HG03097 (cell line): ENCODE measurements around the gene HIVEP3.

Source experiments
- ATAC-seq: cut with Tn5 transposase; IDR thresholded peaks from one replicate; pipeline ENCODE4 v1.9.1; 2021; ENCODE audit not compliant: unreplicated experiment, low FRiP score

HIVEP3 gene

DNA sequence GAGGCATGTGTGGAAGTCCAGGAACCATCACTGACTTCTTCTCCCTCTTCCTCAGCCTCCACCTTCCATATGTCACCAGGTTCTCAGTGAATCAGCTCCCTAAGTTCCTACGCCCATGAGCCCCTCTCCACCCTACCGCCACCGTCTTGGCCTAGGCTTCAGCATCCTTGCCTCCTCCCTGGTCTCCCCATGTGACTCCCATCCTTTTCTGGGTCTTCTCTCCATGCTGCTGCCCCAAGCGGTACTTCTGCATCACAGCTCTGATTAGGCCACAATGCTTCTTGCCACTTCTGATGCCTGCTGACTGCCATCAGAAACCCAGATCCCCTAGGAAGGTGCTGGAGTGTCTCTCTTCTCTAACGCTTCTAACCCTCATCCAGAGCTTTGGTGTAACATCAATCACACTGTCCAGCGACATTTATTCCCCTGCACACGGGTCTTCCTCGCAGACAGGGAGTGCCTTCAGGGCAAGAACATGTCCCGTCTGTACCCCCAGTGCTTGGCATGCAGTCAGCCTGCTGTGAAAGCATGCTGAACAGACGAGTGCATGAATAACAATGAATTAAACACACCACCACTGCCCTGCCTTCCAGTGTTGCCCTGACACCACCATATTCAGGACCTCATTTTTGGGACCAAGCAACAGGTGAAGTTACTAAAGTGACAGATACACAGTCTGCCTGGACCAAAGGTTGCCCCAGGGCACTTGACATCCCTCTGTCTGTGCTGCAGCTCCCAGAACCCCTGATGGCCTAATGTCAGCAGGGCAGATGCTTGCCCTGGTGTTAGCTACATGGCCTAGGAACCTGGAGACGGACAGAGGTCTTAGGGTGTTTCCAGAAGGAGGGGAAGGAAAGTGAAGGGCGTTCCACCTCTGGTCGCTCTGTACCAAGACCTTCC is 275.6 kb downstream of the HIVEP3 start:
- ATAC-seq: no peak

DNA sequence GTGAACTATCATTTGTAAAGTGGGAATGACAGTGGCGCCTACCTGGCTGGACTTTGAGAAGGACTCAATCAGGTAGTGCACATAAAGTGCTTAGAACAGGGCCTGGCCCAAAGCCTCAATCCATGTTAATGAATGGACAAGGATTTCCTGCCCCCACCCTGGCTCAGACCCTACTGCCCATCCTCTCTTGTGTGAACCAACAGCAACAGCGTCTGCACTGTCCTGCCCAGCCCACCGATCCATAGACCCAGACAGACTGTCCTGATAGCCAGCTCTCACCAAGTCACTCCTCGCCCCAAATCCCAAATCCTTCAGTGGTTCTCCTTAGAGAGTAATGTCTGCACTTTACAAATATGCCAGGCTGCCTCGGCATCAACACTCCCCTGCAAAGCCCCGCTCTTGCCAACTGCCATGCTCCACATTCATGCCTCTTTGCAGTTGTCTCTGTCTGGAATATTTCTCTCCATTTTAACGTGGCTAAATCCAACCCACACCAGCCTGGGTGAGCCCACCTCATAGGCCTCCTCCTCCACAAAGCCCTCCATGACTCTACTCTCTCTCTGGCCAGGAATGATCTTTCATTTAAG is 276.7 kb downstream of the HIVEP3 start:
- no peak for ATAC-seq

DNA sequence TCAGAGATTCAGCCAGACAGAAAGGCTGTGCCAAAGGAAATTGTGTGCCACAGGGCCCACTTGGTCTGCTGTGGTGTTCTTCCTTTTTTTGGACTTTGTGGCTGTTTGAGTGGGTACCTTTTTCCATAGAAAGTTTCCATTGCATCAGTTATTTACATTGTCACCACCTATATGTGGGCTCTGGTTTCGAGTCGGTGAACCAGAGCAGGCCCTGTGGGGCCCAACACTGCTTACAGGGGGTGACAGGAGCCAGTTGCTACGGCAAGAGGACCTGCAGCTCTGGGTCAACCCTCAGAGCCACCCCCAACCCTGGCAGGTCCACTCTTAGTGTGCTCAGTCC is 277.3 kb downstream of the HIVEP3 start:
- no peak for ATAC-seq

DNA sequence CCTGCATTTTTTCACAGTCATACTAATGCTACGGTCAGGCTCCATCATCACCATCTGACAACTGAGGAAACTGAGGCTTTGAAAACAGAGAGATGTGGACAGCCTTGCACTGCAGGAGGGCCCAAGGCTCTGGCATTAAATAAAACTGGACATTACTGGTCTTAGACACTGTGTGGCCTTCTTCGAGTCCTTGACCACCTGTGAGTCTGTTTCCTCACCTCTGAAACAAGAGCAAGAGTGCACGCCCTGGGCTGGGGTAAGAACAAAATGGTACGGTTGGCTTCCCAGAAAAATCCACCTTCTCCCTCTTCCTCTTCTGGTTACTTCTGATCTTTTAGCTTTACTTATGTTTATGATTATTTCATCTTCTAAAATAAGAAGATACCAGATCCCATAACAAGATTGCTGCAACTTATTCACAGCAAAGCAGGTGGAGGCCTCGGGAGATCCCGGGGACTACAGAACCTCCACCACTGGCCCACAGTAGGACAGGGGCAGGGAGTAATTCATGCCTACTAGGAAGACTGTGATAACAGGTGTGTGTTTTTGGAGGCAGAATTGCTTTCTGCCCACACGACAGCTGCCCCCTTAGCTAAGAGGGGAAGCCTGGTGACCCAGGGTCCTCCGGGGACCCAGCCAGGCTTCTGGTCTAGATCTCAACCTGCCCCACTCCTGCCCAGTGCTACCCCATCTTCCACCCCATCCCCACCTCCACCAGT is 277.8 kb downstream of the HIVEP3 start:
- no peak for ATAC-seq

DNA sequence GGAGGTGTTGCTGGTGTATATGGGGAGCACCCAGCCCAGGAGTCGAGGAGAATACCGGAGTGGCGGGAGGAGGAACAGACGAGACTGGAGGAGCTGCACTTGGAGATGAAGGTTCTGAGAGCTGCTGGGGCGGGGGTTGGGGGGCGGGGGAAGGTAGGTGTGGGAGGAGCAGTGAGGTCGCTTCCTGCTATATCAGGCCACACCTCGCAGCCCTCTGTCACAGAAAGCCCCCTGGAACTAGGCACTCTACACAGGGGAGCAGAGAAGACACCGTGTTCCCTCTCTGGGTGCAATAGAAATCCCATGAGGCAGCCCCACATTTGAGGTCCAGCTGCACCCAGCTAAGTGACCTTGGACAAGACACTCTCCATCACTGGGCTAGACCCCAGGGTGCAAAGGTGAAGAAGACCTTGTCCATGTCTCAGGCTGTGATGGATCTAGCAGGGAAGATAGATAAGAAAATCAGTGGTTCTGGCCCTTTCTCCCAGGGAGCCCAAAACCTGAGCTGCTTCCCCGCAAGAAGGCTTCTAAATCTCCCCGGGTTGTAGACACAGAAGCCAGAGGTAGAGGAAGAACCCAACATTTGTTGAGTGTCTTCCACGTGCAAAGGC is 278.5 kb downstream of the HIVEP3 start:
- ATAC-seq: no peak

DNA sequence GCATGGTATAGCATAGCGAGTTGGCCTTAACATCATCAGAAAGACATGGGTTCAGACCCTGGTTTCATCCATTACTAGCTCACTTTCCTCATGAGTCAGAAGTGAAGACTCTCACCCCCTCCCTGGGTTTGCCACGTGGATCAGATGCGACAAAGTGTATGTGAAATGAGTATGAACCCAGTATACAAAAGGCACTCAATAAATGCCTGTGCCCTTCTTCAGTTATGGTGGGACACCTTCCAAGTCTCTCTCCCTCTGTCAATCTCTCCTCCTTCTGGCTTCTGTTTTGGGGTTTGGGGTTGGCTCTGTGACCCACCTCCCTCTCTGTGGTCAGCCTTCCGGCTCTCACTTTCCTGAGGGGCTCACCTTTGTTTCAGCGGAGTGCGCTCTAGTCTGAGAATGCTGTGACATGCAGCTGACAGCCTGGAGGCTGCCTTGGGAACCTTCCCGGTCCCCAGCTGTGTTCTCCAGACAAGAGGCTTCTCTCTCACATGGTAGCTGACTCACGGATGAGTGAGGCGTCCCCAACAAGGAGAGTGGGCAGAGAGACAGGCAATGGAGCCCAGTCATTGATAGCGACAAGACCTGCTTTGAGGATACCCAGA is 279.3 kb downstream of the HIVEP3 start:
- ATAC-seq: no peak

DNA sequence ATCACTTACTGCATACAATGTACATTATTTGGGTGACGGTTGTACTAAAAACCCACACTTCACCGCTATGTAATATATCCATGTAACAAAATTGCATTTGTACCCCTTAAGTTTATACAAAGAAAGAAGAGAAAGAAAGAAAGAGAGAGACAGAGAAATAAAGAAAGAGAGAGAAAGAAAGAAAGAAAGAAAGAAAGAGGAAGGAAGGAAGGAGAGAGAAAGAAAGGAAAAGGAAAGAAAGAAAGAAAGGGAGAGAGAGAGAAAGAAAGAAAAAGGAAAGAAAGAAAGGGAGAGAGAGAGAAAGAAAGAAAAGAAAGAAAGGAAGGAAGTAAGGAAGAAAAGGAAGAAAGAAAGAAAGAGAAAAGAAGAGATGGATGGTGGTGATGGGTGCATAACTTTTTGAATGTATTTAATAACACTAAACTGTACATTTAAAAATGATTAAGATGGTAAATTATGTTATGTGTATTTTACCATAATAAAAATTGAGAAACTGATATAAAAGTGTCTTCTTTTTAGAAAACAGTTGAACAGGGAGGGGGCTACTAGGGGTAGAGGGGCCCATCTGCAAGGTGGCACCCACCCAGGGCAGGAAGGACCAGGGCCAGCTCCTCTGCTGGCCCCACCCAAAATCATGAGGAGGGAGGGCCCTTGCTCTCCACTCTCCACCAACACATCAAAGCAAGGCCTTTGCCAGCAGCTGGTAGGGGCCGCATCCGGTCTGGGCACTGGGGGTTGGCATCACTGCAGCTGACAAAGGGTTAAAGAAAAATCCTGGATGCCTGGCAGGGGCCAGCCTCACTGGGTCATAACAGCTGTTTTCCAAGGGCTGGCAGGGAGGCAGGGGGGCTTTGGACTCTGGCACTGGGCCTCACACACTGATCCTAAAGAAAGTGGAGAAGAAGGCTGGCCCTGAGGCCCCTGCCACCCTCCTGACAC is 280.4 kb downstream of the HIVEP3 start:
- ATAC-seq: no peak

DNA sequence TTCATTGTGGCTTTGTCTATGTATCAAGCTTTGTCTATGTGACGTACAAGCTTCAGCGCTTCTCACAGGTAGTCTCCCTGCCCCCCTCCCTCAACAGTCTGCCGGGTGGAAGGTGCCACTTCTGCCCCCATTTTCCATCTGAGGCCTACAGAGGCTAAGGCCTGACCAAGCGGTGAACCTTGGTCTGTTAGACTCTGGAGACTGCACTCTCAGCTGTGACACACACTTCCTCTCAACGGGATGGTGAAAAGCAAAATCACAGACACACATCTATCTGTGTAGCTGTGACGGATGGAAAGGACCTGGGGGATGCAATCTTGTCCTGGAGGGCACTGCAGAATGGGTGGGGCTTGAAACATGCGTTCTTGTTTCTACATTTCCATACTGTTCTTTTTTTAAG is 281.4 kb downstream of the HIVEP3 start:
- no peak for ATAC-seq

DNA sequence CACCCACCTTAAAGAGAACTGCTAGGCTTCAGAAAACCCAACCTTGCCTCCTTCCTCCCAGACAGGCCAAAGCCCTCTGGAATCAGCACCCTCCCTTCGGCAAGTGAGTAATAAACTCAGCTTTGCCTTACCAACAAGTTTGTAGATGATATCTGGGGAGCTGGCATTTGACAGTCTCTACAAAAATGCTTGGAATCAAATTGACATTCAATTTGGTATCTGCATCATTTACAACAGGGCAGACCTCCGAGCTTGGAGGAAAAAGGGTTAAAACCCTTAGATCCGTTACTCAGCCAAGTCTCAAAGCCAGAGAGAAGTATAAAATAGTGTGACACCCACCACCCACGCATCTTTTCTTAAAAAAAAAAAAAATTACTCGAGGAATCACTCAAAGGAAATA is 285.0 kb downstream of the HIVEP3 start:
- no peak for ATAC-seq

DNA sequence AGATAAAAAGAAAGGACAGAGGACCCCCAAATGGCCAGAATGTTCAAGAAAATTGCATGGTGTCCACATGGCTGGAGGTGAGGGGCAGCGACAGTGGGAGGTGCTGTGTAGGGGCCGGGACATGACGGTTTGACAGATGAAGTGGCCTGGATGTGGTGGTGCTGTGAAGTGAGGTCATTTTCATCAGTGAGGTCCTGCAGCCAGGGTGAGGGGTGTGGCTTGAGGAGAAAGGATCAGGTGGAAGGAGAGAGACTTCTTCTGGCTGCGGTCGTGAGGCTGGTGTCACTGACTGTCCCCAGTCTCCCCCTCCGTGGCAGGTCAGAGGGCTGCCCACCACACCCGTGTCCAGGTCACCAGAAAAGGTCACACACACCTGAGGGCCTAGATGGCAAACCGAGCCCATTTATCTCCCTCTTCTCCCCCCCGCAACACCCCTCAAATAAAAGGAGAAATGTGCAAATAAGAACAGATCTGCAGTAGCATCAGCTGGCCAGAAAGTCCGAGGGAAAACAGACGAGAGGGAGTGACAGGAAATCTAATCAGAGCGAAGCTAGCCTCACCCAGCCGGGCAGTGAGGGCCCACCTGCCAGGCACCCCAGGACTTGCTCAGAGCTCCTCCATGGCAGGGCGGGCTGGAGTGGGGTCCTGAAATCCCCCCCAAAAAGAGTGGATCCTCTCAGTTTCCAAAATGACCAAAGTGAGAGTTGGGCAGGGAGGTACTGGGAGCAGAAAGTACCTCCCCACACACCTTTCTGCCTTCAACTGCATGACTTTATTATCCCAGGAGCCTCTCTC is 285.7 kb downstream of the HIVEP3 start:
- ATAC-seq: no peak

DNA sequence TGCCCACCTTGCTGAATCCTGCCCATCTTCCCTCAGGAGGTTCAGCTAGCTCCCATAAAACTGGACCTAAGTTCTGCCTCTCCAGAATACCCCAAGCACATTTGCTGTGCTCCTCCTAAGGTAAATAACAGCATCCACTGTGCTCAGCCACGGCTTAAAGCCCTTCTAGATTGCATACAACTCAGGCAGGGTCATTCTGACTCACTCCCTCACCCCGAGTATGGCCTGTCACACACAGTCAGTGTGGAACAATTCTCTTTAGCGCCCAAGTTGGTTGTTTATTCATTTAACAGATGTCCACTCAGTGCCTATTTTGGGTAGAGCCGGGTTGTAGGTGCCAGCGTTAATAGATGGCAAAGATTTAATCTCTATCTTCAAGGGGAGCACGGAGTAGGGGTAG is 286.8 kb downstream of the HIVEP3 start:
- ATAC-seq: no peak

DNA sequence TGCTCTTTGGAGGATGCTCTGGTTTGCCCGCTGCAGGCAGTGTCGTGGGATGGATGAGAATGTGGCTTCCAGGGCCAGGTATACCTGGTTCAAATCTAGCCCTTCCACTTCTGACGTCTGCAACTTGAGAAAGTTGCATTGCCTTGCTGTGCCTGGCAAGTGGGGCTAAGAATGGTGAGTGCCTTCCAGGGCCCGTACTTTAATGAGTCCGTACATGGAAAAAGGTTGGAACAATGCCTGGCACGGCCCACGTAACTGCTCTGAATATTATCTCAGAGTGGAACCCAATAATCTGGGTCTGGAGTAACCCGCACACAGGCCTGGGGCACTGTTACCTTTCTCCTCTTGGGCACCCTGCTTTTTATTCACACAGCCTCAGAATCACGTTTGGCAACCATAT is 287.6 kb downstream of the HIVEP3 start:
- no peak for ATAC-seq

DNA sequence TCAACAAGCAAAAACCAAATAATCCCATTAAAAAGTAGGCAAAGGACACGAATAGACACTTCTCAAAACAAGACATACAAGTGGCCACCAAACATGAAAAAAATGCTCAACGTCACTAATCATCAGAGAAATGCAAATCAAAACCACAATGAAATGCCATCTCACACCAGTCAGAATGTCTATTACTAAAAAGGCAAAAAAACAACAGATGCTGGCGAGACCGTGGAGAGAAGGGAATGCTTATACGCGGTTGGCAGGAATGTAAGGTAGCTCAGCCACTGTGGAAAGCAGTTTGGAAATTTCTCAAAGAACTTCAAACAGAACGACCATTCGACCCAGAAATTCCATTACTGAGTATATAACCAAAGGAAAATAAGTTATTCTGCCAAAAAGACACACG is 289.2 kb downstream of the HIVEP3 start:
- ATAC-seq: no peak

DNA sequence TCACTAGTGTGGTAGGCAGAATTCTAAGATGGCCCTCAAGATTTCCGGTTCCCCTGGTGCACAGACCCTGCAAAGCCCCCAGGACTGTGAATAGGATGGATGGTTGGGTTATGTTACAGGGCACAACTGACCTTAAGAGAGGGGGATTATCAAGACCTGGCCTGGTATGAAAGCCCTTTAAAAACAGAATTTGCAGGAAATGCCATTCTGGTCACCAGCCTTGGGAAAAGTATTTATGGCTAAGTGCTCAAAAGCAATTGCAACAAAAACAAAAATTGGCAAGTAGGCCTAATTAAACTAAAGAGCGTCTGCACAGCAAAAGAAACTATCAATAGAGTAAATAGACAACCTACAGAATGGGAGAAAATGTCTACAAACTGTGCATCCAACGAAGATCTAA is 289.6 kb downstream of the HIVEP3 start:
- ATAC-seq: no peak

DNA sequence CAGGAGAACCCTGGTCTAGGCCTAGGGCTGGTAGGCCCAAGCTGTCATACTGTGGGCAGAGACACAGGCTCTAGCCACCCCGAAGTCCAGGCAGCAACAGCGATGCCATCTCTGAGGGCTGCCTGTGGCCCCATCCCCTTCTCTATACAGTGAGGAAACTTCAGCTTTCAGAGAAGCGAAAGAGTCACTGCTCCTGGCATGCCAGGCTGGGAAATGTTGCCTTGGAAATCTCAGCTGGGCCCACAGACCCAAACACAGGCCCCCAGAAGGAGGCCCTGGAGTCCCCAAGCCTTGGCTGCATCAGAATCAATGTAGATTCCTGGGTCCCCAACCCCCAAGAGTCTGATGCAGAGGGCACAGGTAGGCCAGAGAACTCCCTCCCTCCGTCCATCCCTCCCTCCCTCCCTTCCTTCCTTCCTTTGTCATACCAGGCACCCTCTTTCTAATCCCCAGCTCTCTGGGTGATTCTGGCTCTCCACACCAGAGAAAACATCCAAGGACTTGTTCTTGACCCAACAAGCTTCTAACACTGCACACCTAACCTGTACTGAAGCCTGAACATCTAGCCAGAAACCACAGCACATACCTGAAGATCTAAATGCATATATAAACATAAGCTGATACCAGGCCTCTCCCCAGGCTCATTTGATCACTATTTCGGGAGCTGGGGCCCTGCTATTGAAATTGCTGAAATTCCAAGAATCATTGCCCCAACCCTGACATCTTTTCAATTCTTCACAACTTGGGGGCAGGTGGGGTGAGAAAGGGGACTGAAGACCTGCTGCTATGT is 291.0 kb downstream of the HIVEP3 start:
- ATAC-seq: no peak

DNA sequence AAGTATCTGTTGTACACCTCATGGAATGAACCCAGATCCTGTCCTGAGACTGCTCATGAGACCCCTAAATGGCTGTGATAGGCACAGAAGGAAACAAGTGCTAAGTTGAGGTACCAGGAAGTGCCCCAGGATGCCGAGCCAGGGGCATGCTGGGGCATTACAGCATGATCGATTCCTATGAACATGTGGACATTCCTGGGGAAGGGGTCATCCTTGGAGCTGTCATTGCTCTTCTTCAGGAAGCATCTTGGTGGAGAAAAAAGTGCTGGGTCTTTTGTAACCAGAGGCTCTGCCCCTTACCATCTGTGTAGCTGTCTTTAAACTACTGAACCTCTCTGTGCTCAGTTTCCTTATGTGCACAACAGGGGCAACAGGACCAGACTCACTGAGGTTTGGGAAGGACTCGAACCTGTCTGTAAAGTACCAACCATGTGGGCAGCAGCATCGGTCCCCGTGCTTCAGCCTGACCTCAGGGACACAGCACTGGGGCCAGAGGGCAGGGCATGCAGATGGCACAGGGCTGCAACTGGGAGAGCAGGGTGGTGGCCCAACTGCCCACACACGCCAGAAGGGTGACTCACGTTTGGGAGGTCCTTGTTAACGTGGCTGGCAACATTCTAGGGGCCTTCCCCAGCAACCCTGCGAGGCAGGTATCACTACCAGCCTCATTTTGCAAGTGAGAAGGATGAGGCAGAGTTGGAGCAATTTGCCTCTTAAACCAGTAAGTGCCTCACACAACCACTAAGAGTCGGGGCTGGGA is 291.9 kb downstream of the HIVEP3 start:
- ATAC-seq: no peak

DNA sequence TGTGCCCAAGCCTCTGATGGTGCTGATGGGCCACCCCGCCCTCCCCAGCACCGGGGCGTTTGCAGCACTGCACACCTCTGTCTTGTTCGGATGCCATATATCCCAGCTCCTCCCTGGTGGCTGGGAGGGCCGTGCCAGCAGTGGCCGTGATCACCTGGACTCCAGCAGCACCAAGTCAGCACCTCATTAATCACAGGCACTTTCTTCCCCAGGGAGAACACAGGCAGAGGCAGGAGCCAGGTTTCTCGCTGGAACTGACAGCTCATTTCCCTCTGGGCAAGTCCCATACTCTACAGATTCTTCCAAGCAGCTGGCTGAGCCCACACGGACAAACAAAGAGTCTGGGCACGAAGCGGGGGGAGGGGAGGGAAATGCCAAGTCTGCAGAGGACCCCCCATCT is 292.6 kb downstream of the HIVEP3 start:
- ATAC-seq: no peak

DNA sequence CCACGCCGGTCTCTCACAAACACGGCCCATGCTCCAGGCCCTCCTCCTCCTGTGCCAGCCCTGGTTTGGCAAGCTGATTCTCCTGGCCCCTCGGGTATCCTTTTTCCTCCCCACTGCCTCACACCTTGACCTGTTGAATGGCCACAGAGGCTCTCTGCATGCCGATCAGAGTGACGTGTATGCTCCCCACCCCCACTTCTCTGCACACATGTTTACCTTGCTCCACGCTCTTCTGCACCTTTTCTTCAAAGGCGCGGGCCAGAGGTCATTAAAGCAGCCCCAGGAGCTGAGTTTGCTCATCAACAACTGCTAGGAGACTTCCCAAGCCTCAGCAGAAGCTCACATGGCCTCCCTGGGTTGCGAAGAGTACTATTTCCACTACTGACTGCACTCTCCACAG is 295.0 kb downstream of the HIVEP3 start:
- no peak for ATAC-seq
